Activated T-helper 1 cell treated with Interleukin-2 at 50 U/mL for 16 hours (primary cell): ENCODE data around the gene AGBL4.

Experiments
- DNase-seq: peaks from one replicate; pipeline ENCODE4 v3.0.0-alpha.2; 2020; ENCODE audit warnings: low read depth

Gene AGBL4

DNA sequence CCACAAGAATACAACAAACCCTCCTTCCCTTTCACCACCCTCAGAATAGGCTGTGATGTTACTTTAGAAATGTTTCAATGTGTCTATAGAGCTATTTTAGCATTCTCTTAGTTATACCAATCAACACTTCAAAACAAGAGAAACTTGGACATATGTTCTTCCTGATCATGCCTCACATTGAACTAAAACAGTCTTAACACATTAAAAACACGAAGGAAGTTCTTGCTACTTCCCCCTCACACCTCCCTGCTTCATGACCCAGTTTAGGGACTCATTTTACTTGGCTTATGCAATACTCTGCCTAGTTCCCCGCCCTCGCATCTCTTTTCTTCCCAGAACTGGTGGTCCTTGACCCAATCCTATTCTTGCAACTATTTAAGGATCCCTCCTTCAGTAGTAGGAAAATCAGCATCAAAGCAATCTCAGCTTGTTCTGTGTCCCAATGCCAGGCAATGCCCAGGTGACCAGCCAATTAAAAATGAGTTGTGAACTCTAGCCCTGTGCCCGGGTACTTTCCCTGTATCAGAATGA lies 838.2 kb downstream of the AGBL4 start:
- DNase-seq, result no peak

DNA sequence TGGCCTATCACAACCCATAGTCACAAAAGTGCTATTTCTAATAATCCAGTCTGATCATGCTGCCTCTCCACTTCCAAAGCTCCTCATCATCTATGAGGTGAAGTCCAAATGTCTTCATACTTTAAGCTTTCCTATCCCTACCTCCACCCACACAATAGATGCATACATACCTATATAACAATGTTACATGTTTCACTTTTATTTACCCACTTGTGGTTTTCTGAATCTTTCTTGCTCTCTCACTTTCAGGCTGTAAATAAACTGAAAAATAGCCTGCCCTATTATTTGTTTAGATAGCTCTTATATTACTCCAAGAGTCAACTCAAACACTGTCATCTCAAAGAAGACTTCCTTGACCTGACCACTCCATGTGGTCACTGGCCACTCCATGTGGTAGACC lies 840.3 kb downstream of the AGBL4 start:
- DNase-seq, result no peak

DNA sequence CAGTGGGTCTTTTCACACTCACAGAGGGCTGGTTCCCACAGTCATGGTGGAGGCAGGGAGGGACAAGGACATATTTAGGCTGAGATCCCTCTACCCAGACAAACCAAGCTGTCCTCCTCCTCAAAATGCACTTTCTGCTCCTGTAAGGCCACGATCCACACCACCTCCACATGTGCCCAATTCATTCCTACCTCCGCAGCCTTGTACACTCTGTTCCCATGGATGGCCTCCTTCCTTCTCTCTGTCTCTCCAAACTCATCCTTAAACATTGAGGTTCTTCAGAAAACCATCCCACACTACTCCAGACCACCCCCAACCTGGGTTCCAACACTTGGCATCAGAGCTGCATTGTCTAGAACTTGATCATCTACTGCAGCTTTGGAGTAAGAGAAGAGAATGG lies 842.7 kb downstream of the AGBL4 start:
- DNase-seq, result no peak

- no peak for DNase-seq
Measured at GRCh38 chr1:49171941-49172593, 851.7 kb downstream of the AGBL4 start.

- DNase-seq, result no peak
Measured at GRCh38 chr1:49166031-49166430, 857.7 kb downstream of the AGBL4 start.

- no peak for DNase-seq
Measured at GRCh38 chr1:49163031-49163430, 860.7 kb downstream of the AGBL4 start.

DNA sequence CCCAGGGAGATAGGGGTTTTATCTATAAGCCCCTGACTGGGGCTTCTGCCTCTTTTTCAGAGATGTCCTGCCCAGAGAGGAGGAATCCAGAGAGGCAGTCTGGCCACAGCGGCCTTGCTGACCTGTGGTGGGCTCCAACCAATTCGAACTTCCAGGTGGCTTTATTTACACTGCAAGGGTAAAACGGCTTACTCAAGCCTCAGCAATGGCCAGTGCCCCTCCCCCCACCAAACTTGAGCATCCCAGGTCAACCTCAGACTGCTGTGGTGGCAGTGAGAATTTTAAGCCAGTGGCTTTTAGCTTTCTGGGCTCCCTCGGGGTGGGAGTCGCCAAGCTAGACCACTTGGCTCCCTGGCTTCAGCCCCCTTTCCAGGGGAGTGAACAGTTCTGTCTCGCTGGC lies 863.1 kb downstream of the AGBL4 start:
- DNase-seq, result no peak

GRCh38 chr1:49136738-49137251 lies 887.0 kb downstream of the AGBL4 start:
- no peak for DNase-seq

GRCh38 chr1:49125746-49126145 lies 898.0 kb downstream of the AGBL4 start:
- DNase-seq, result no peak

DNA sequence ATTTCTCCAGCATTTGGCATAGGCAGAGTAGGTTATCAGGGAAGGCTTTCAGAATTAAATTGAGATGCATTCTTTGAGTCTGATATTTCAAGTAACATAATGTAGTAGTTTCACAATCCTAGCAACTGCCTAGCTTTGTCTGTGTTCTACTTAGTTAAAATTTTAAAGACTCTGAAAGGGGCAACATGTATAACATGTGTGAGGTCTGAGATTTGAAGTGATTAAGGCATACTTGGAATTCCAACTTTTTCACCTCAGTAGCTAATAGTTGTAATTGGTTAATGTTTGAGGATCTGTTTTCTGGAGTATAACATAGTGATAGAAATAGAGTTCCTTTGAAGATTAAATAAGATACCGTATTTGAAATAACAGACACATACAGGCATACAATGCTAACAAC lies 911.8 kb downstream of the AGBL4 start:
- DNase-seq, result no peak

DNA sequence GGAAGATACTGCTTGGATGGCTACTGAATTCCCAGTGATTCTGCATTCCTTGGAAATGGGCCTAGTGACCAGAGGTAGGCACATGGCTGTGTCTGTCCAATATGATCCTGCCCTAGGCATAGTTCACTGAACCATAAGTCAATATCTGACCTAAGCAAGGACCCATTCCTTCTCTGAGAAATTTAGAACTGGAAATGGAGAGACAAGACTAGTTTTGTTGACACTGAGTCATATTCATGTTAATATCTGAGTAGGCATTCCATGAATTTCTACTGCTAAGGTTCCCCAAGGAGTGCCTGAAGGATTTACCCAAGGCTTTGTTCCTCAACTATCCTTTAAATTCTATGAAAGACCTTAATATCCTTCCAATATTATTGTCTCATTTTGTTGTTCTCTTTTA lies 917.3 kb downstream of the AGBL4 start:
- no peak for DNase-seq

DNA sequence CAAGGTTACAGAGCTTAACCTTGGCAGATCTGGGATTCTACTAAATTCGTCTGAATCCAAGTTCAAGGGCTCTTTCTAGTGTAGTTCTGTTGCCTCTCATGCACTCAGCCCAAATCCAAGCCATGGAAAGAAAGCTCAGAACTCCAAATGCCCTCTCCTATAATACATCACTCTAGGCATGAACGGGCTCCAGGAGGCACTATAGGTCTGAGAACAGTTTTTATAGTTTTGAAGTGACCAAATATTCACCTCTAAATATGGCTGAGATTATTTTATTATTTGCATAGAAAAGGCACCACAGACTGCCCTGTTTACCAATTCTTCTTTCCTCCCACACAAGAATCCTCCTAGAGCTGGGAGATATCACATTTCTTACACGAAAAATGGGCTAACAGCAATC lies 919.2 kb downstream of the AGBL4 start:
- no peak for DNase-seq

GRCh38 chr1:49102752-49103151 lies 921.0 kb downstream of the AGBL4 start:
- DNase-seq, result no peak

DNA sequence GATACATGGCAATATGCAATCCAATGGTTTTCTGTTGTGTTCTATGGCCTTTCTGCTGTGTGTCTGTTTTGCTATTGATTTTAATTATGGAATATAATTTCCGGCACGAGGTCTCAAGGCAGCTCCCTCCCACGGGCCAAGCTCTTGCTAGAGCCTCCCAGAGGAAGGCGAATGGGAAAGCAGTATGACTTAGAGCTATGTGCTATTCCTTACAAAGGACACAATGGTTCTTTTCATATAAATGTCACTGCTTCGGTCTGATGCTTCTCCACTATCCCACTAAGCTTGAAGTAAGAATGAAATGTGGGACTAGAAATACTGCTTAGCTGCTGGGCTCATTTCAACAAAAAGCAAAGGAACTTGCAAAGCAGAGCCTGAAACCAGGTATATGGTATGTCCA lies 924.9 kb downstream of the AGBL4 start:
- no peak for DNase-seq

GRCh38 chr1:49086327-49086726 lies 937.4 kb downstream of the AGBL4 start:
- no peak for DNase-seq

GRCh38 chr1:49085079-49085478 lies 938.7 kb downstream of the AGBL4 start:
- no peak for DNase-seq

- no peak for DNase-seq
Measured at GRCh38 chr1:49060766-49061165, 963.0 kb downstream of the AGBL4 start.

DNA sequence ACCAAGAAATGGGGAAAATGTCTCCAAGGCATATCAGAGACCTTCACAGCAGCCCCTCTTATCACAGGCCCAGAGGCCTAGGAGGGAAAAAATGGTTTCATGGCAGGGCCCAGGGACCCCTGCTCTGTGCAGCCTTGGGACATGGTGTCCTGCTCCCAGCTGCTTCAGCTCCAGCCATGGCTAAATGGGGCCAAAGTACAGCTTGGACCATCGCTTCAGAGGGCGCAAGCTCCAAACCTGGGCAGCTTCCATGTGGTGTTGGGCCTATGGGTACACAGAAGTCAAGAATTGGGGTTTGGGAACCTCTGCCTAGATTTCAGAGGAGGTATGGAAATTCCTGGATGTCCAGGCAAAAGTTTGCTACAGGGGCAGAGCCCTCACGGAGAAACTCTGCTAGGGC lies 964.7 kb downstream of the AGBL4 start:
- DNase-seq, result no peak

- no peak for DNase-seq
Measured at GRCh38 chr1:49052102-49052501, 971.7 kb downstream of the AGBL4 start.

DNA sequence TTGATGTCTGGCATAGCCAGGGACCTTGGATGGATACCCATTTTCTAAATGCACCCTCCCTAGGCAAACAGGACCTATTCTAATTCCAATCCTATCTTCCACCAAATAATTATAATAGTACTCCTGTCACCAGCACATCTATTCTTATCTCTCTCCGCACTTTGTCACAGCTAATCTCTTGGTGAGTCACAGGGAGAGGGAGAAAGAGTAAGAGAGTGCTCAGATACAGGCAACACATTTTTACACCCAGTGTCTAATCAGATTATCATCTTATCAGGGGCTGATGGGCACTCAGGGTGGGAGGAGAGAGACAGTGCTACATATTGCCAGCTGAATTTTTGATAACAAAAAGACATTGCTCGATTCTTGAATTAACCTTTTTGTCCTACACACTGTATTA lies 972.1 kb downstream of the AGBL4 start:
- no peak for DNase-seq

DNA sequence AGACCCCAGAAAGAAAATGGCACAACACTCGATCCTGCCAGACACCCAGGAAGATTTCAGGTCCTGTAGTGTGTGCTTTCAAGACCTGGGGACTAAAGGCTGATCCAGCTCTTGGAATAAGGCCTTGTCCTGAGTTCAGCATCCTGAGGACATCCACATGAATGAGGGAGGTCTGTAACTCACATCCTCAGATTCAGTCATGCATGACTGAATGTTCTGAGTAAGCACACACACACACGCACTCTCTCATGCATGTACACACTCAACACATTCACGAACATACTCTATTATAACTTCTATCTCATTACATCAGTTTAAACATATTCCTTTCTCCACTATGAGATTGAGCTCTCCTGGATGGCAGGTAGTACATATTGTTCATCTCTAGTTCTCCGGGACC lies 973.7 kb downstream of the AGBL4 start:
- DNase-seq, result no peak

- no peak for DNase-seq
Measured at GRCh38 chr1:49048188-49048587, 975.6 kb downstream of the AGBL4 start.

- DNase-seq, result no peak
Measured at GRCh38 chr1:49046305-49046704, 977.4 kb downstream of the AGBL4 start.

DNA sequence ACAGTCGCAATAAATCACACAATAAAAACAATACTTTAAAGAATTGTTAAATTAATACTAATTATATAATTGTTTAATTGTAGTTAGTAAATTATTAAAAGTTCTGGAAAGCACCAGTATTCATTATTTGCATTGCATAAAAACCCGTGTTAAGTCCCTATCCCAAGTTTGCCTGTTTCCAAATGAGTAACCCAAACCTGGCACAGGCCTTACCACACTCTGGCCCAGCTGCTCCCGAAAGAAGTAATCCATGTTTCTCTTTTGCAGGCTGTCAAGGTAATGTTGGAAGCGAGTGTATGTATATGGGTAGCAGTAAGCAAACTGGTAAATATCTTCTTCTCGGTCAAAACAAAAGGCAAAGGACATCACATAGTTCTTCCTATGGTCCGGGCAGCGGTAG lies 978.4 kb downstream of the AGBL4 start:
- no peak for DNase-seq
